ENCODE data around the gene ATAD5. TPM values are rescaled to one million over a fixed set of nuclear protein-coding genes. Genes with fewer than 3 reads are reported as not detected.

Gene ATAD5
- total and polyA plus RNA-seq, 2 of the 13 experiments (the other 11 are each of a cell fraction or from before 2014, with no cell fraction given) = 1.8 to 10.7 TPM

DNA sequence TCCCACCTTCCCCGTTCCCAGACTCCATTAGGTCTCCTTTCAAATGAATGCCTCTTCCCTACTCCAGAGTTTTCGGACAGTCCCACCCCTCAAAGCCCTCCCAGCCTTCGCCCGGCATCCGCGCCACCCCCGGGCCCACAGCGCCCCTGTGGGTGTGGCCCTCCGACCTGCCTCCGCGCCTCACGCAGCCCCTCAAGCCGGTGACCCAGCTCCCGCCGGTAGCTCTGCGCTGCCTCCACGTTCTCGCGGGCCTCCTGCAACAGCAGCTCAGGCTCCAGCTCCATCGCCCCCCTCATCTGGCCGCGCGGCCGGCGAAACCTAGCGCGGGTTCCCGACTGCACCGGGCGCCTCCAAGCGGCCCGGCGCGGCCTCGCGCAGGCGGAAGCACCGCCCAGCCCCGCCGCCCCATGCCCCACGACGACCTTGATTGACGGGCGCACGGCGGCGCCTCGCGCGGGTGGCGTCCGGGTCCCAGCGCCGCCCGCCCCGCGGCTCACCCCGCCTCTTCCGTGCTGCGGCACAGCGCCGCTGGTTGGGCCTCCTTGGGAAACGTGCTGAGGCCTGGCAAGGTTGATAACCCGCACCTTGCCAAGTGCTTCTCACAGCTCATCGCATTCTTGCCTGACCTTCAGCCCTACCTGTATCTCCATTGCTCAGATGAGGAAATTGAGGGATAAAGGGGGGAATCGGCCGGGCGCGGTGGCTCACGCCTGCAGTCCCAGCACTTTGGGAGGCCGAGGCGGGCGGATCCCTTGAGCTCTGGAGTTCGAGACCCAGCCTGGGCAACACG, 7.2 kb upstream of the ATAD5 start, which contains the start of gene CRLF3 (continued):
- no peak for TF ChIP-seq REST (IDR thresholded peaks at IDR 0.05; ENCODE audit: borderline replicate concordance in 1 of 2, low read depth in 1 of 2, low read length in 2 of 2)
- no peak for TF ChIP-seq HNRNPH1 (optimal IDR thresholded peaks at IDR 0.05; ENCODE audit: low read depth, low read length)
- TF ChIP-seq SP5 (CRISPR knock-in tag; IDR thresholded peaks at IDR 0.05; ENCODE audit: borderline replicate concordance, low read depth) = peak; percentile 47
- TF ChIP-seq ZFY (CRISPR knock-in tag; IDR thresholded peaks at IDR 0.05) = peak; percentile 94
- no peak for TF ChIP-seq ZNF773 (CRISPR knock-in tag; IDR thresholded peaks at IDR 0.05; ENCODE audit: borderline replicate concordance)
- no peak for TF ChIP-seq MIER2 (CRISPR knock-in tag; IDR thresholded peaks at IDR 0.05)
- no peak for TF ChIP-seq ZFP36L1 (CRISPR knock-in tag; IDR thresholded peaks at IDR 0.05)
- no peak for TF ChIP-seq HDAC6 (IDR thresholded peaks at IDR 0.05; ENCODE audit: low read depth, low read length)
- peak; percentile 98 for TF ChIP-seq ZBTB38 (CRISPR knock-in tag; IDR thresholded peaks at IDR 0.05)
- no peak for TF ChIP-seq ZZZ3 (CRISPR knock-in tag; IDR thresholded peaks at IDR 0.05; ENCODE audit: borderline replicate concordance)
- TF ChIP-seq, protein P1, sequence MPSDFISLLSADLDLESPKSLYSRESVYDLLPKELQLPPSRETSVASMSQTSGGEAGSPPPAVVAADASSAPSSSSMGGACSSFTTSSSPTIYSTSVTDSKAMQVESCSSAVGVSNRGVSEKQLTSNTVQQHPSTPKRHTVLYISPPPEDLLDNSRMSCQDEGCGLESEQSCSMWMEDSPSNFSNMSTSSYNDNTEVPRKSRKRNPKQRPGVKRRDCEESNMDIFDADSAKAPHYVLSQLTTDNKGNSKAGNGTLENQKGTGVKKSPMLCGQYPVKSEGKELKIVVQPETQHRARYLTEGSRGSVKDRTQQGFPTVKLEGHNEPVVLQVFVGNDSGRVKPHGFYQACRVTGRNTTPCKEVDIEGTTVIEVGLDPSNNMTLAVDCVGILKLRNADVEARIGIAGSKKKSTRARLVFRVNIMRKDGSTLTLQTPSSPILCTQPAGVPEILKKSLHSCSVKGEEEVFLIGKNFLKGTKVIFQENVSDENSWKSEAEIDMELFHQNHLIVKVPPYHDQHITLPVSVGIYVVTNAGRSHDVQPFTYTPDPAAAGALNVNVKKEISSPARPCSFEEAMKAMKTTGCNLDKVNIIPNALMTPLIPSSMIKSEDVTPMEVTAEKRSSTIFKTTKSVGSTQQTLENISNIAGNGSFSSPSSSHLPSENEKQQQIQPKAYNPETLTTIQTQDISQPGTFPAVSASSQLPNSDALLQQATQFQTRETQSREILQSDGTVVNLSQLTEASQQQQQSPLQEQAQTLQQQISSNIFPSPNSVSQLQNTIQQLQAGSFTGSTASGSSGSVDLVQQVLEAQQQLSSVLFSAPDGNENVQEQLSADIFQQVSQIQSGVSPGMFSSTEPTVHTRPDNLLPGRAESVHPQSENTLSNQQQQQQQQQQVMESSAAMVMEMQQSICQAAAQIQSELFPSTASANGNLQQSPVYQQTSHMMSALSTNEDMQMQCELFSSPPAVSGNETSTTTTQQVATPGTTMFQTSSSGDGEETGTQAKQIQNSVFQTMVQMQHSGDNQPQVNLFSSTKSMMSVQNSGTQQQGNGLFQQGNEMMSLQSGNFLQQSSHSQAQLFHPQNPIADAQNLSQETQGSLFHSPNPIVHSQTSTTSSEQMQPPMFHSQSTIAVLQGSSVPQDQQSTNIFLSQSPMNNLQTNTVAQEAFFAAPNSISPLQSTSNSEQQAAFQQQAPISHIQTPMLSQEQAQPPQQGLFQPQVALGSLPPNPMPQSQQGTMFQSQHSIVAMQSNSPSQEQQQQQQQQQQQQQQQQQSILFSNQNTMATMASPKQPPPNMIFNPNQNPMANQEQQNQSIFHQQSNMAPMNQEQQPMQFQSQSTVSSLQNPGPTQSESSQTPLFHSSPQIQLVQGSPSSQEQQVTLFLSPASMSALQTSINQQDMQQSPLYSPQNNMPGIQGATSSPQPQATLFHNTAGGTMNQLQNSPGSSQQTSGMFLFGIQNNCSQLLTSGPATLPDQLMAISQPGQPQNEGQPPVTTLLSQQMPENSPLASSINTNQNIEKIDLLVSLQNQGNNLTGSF (CRISPR knock-in tag; IDR thresholded peaks at IDR 0.05) = no peak
- TF ChIP-seq ATF5 (CRISPR knock-in tag; IDR thresholded peaks at IDR 0.05; ENCODE audit: low read depth) = no peak
- TF ChIP-seq ZSCAN21 (CRISPR knock-in tag; IDR thresholded peaks at IDR 0.05; ENCODE audit: borderline replicate concordance) = peak; percentile 88
- TF ChIP-seq DMTF1 (CRISPR knock-in tag; IDR thresholded peaks at IDR 0.05) = no peak
- TF ChIP-seq ZNF749 (CRISPR knock-in tag; IDR thresholded peaks at IDR 0.05; ENCODE audit: borderline replicate concordance) = no peak

Measured in HepG2 (cell line).